CD14-positive monocyte (primary cell): ENCODE measurements around the gene LRCH1. TPM values are rescaled to one million over a fixed set of nuclear protein-coding genes. Genes with fewer than 3 reads are reported as not detected.

Experiments
- DNase-seq, 3 donors: peaks; one replicate each; pipeline ENCODE4 v3.0.0-alpha.2; 2011 to 2022
- H2AFZ ChIP-seq: 2 replicates; pipeline ENCODE4 v1.6.0; 2012; ENCODE audit warnings: mild to moderate bottlenecking, low read depth, low read length, inconsistent platforms; ENCODE audit not compliant: insufficient read depth, poor library complexity, severe bottlenecking
- H3K27ac ChIP-seq, 2 donors: 1 replicate in 1 of 2; 2 replicates in 1 of 2; pipeline ENCODE4 v1.5.1; 2012 to 2013; ENCODE audit warnings: low read length in 2 of 2, control low read depth in 1 of 2, inconsistent platforms in 1 of 2, low read depth in 1 of 2, mild to moderate bottlenecking in 1 of 2
- H3K27me3 ChIP-seq, 2 donors: one replicate each; pipeline versions ENCODE4 v1.6.0 to v1.6.1; 2011 to 2013; ENCODE audit warnings: low read length in 2 of 2; ENCODE audit not compliant: control insufficient read depth in 2 of 2, insufficient read depth in 2 of 2
- H3K36me3 ChIP-seq, 2 donors: replicated peaks in 1 of 2; 1 replicate in 1 of 2; 2 replicates in 1 of 2; pipeline versions ENCODE4 v1.5.1 to v1.6.1; 2012 to 2013; ENCODE audit warnings: low read length in 2 of 2, control low read depth in 1 of 2, inconsistent platforms in 1 of 2, mild to moderate bottlenecking in 1 of 2; ENCODE audit not compliant: insufficient read depth in 2 of 2, control insufficient read depth in 1 of 2
- H3K4me1 ChIP-seq, 2 donors: 1 replicate in 1 of 2; 2 replicates in 1 of 2; pipeline versions ENCODE4 v1.5.1 to v1.6.1; 2012 to 2013; ENCODE audit warnings: low read length in 2 of 2, control low read depth in 1 of 2, inconsistent platforms in 1 of 2, mild to moderate bottlenecking in 1 of 2, moderate library complexity in 1 of 2; ENCODE audit not compliant: insufficient read depth in 2 of 2, control insufficient read depth in 1 of 2
- H3K4me2 ChIP-seq: replicated peaks from 2 replicates; pipeline ENCODE3; 2012; ENCODE audit warnings: low read length, moderate library complexity, mild to moderate bottlenecking; ENCODE audit not compliant: poor library complexity, severe bottlenecking; ENCODE audit errors: extremely low read depth
- H3K4me3 ChIP-seq, 3 experiments: fragments of 200-600 bp in 1 of 3; sonication (generic) in 1 of 3; replicated peaks in 1 of 3; 1 replicate in 2 of 3; 2 replicates in 1 of 3; pipeline ENCODE4 v1.5.1; 2011 to 2013; ENCODE audit warnings: low read length in 3 of 3, mild to moderate bottlenecking in 3 of 3, control low read depth in 2 of 3, low read depth in 2 of 3, inconsistent platforms in 1 of 3, moderate library complexity in 1 of 3
- H3K79me2 ChIP-seq: 2 replicates; pipeline ENCODE4 v1.6.0; 2012; ENCODE audit warnings: mild to moderate bottlenecking, control low read depth, inconsistent platforms, low read length, moderate library complexity; ENCODE audit not compliant: insufficient read depth
- H3K9ac ChIP-seq: 2 replicates; pipeline ENCODE4 v1.6.0; 2017; ENCODE audit warnings: low read length, mild to moderate bottlenecking; ENCODE audit not compliant: insufficient read depth, poor library complexity, severe bottlenecking
- H3K9me3 ChIP-seq, 2 donors: replicated peaks in 1 of 2; 1 replicate in 1 of 2; 2 replicates in 1 of 2; pipeline versions ENCODE4 v1.5.1 to v1.6.1; 2012 to 2013; ENCODE audit warnings: low read length in 2 of 2, control low read depth in 1 of 2; ENCODE audit not compliant: control insufficient read depth in 1 of 2, insufficient read depth in 1 of 2
- H4K20me1 ChIP-seq: 2 replicates; pipeline ENCODE4 v1.6.0; 2012; ENCODE audit warnings: mild to moderate bottlenecking, low read length, control low read depth, moderate library complexity; ENCODE audit not compliant: insufficient read depth
- H3K27ac Mint-ChIP-seq, 7 donors: one replicate each; pipeline ENCODE4 v1.8.0; 2020; ENCODE audit warnings: mild to moderate bottlenecking in 7 of 7, mixed read lengths in 7 of 7, moderate library complexity in 6 of 7, inconsistent platforms in 2 of 7
- H3K27me3 Mint-ChIP-seq, 3 donors: one replicate each; pipeline ENCODE4 v1.8.0; 2021 to 2022; ENCODE audit warnings: low read depth in 3 of 3, mild to moderate bottlenecking in 3 of 3, mixed read lengths in 3 of 3, moderate library complexity in 3 of 3, inconsistent platforms in 1 of 3
- H3K36me3 Mint-ChIP-seq, 2 donors: one replicate each; pipeline ENCODE4 v1.8.0; 2020; ENCODE audit warnings: mixed read lengths in 2 of 2, inconsistent platforms in 1 of 2, mild to moderate bottlenecking in 1 of 2
- H3K4me1 Mint-ChIP-seq: one replicate; pipeline ENCODE4 v1.8.0; 2020; ENCODE audit warnings: mild to moderate bottlenecking, mixed read lengths
- H3K4me3 Mint-ChIP-seq, 2 donors: one replicate each; pipeline ENCODE4 v1.8.0; 2020; ENCODE audit warnings: mild to moderate bottlenecking in 2 of 2, mixed read lengths in 2 of 2, moderate library complexity in 1 of 2
- H3K9me3 Mint-ChIP-seq, 7 donors: one replicate each; pipeline ENCODE4 v1.8.0; 2020 to 2022; ENCODE audit warnings: mixed read lengths in 7 of 7, mild to moderate bottlenecking in 6 of 7, moderate library complexity in 6 of 7, inconsistent platforms in 2 of 7
- WGBS: methylation state at CpG from one replicate; pipeline ENCODE4 v1.1.5; 2013; ENCODE audit warnings: missing lambda C conversion rate; ENCODE audit not compliant: insufficient coverage; 5-methylcytosine and 5-hydroxymethylcytosine counted together
- intact Hi-C, 2 donors: fragments of 100-400 bp; cut with micrococcal nuclease; formaldehyde crosslinking; loops; one replicate each; pipeline versions ENCODE4 v1.15.0 to v1.15.1; 2023
- polyA plus RNA-seq, 3 donors: library from polyadenylated mRNA; depleted of rRNA in 1 of 3; unstranded in 2 of 3; stranded (reverse) in 1 of 3; fragments of 300-500 nt in 2 of 3; fragments of >200 nt in 1 of 3; fragmentation: Illumina TruSeq in 2 of 3; gene quantifications; 1 replicate in 2 of 3; 2 replicates in 1 of 3; pipeline ENCODE4 v1.2.3, GENCODE V29; 2012 to 2021
- TF ChIP-seq, protein P1 (sequence below): fragments of 200-600 bp; IDR thresholded peaks from one replicate; pipeline ENCODE4 v1.8.0; 2022; ENCODE audit warnings: antibody characterized with exemption, mild to moderate bottlenecking

The LRCH1 gene
- polyA plus RNA-seq, 3 donors = 0.88 to 7.1 (median 2.1) TPM

- Histone ChIP-seq H3K4me1 (no peaks in the 10 kb centered on the region), H2AFZ (no peak overlapping the region), H4K20me1 (no peaks in the 10 kb centered on the region), H3K4me3 (no peak overlapping the region), H3K36me3 (no peaks in the 10 kb centered on the region), H3K9me3 (no peaks in the 10 kb centered on the region), H3K9ac (no peak overlapping the region), H3K27me3 (no peaks in the 10 kb centered on the region), H3K79me2 (no peaks in the 10 kb centered on the region), H3K4me2 (no peak overlapping the region), H3K27ac (no peak overlapping the region)
- TF ChIP-seq, protein P1, sequence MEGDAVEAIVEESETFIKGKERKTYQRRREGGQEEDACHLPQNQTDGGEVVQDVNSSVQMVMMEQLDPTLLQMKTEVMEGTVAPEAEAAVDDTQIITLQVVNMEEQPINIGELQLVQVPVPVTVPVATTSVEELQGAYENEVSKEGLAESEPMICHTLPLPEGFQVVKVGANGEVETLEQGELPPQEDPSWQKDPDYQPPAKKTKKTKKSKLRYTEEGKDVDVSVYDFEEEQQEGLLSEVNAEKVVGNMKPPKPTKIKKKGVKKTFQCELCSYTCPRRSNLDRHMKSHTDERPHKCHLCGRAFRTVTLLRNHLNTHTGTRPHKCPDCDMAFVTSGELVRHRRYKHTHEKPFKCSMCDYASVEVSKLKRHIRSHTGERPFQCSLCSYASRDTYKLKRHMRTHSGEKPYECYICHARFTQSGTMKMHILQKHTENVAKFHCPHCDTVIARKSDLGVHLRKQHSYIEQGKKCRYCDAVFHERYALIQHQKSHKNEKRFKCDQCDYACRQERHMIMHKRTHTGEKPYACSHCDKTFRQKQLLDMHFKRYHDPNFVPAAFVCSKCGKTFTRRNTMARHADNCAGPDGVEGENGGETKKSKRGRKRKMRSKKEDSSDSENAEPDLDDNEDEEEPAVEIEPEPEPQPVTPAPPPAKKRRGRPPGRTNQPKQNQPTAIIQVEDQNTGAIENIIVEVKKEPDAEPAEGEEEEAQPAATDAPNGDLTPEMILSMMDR = no peak
- H3K36me3 Mint-ChIP-seq = no peaks in the 10 kb centered on the region
- intact Hi-C loops = no loop called here
- H3K9me3 Mint-ChIP-seq = peaks cover 0 to 4% (median 0%) of the 10 kb centered on the region in 7 donors
- H3K27me3 Mint-ChIP-seq = peaks cover 0 to 2% (median 0%) of the 10 kb centered on the region in 3 donors
- DNase-seq = no peak
- H3K4me3 Mint-ChIP-seq = no peak overlapping the region
- 96% methylated on average over 2 of the region's 3 CpGs for WGBS
- H3K4me1 Mint-ChIP-seq = peaks cover 4% of the 10 kb centered on the region
- H3K27ac Mint-ChIP-seq = peak overlapping the region in 3 of 7 donors; percentile 2 to 65 (median 17)
These were observed 9.7 kb upstream of the LRCH1 start for GRCh38 chr13:46543287-46543686.

- WGBS = 100% methylated on average over 2 of the region's 2 CpGs
- H3K27ac ChIP-seq = no peak overlapping the region
- H2AFZ ChIP-seq = no peak overlapping the region
- H3K9me3 ChIP-seq = no peaks in the 10 kb centered on the region
- H3K4me3 Mint-ChIP-seq = no peak overlapping the region
- H4K20me1 ChIP-seq = no peaks in the 10 kb centered on the region
- intact Hi-C loops = no loop called here
- peaks cover 4% of the 10 kb centered on the region for H3K4me1 Mint-ChIP-seq
- no peak overlapping the region for H3K4me3 ChIP-seq
- no peaks in the 10 kb centered on the region for H3K36me3 ChIP-seq
- peaks cover 0 to 4% (median 0%) of the 10 kb centered on the region in 7 donors for H3K9me3 Mint-ChIP-seq
- no peaks in the 10 kb centered on the region for H3K36me3 Mint-ChIP-seq
- peaks cover 0 to 6% (median 0%) of the 10 kb centered on the region in 3 donors for H3K27me3 Mint-ChIP-seq
- no peaks in the 10 kb centered on the region for H3K4me1 ChIP-seq
- H3K79me2 ChIP-seq = no peaks in the 10 kb centered on the region
- DNase-seq = no peak
- H3K27ac Mint-ChIP-seq = no peak overlapping the region
- H3K4me2 ChIP-seq = no peak overlapping the region
- no peak overlapping the region for H3K9ac ChIP-seq
- TF ChIP-seq, protein P1 = no peak
- no peaks in the 10 kb centered on the region for H3K27me3 ChIP-seq
These were observed 8.8 kb upstream of the LRCH1 start for GRCh38 chr13:46544208-46544607.
